Measurements from ENCODE around the gene ADAM11. TPM values are rescaled to one million over a fixed set of nuclear protein-coding genes. Genes with fewer than 3 reads are reported as not detected.
A peak's percentile ranks its signal among the peaks of the same experiment; 100 is the strongest.

ADAM11 gene
- total RNA-seq, 1 donor from 2014 or later: 0.41 TPM

DNA sequence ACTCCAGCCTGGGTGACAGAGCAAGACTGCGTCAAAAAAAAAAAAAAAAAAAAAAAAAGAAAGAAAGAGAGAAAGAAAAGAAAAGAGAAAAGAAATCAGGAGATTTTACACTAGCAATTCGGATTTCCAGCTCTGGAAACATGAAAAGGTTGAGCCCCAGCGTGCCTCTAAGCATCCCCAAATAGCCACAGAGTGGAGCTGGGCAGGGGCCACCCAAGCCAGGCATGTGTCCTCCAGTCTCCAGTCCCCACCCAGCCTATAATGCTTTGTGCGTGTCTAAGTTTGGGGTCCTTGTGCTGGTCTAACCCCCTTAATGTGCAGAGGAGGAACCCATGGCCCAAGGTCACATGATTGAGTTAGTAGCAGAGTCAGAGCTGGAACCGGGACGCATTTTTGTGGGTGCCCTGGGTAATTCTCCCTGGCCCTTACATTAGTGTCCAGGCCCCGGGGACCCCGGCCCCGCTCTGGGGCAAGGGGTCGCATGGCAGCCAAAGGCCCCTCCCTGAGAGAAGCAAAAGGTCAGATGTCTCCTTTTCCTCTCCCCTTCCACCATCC is 19.9 kb downstream of the ADAM11 start:
- Histone ChIP-seq H3K4me1 (peaks cover 44% of the 10 kb centered on the region), H3K27me3 (ENCODE audit: low read depth) (peaks cover 23% of the 10 kb centered on the region), H3K27ac (no peak overlapping the region), H3K4me3 (peak overlapping the region; percentile 48), H3K36me3 (no peaks in the 10 kb centered on the region), H3K9me3 (no peaks in the 10 kb centered on the region)
- ATAC-seq (no peak), DNase-seq (no peak)
- intact Hi-C loops (cut with DNase I): loop anchor here (5.0 kb wide), 1 partner anchor 89 kb away; no protein-coding TSS in a partner anchor
- TF ChIP-seq, protein P1, sequence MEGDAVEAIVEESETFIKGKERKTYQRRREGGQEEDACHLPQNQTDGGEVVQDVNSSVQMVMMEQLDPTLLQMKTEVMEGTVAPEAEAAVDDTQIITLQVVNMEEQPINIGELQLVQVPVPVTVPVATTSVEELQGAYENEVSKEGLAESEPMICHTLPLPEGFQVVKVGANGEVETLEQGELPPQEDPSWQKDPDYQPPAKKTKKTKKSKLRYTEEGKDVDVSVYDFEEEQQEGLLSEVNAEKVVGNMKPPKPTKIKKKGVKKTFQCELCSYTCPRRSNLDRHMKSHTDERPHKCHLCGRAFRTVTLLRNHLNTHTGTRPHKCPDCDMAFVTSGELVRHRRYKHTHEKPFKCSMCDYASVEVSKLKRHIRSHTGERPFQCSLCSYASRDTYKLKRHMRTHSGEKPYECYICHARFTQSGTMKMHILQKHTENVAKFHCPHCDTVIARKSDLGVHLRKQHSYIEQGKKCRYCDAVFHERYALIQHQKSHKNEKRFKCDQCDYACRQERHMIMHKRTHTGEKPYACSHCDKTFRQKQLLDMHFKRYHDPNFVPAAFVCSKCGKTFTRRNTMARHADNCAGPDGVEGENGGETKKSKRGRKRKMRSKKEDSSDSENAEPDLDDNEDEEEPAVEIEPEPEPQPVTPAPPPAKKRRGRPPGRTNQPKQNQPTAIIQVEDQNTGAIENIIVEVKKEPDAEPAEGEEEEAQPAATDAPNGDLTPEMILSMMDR (IDR thresholded peaks at IDR 0.05): no peak

DNA sequence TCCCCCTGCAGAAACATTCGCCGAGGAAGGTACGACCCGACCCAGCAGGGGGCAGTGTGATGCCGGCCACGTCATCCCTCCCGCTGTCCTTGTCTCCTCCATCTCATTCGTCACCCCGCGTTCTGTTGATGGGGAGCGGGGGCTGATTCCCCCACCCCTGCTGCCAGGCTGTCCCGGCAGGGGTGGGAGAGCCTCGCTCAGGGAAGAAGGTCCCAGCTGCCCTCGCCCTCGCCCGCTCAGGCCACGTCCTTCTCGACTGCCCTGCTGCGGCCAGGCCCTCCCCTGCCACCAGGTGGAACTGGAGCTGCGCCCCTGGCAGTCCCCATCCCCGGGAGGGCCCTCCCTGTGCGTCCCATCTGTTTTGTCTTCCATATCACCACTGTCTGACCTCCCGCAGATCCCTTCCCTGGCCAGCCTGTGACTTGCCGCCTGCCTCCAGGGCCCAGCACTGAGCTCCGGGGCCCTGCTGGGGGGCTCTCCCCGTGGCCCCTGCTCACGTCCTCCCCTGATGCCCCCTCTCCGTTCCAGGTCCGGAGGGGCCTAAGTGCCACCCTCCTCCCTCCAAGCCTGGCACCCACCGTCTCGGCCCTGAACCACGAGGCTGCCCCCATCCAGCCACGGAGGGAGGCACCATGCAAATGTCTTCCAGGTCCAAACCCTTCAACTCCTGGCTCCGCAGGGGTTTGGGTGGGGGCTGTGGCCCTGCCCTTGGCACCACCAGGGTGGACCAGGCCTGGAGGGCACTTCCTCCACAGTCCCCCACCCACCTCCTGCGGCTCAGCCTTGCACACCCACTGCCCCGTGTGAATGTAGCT is 20.6 kb downstream of the ADAM11 start:
- no peaks in the 10 kb centered on the region for H3K9me3 ChIP-seq
- H3K4me1 ChIP-seq: peaks cover 44% of the 10 kb centered on the region
- DNase-seq: peak; percentile 84
- H3K36me3 ChIP-seq: no peaks in the 10 kb centered on the region
- peak; percentile 35 to 46 for ATAC-seq
- intact Hi-C loops (cut with DNase I): loop anchor here (5.0 kb wide), 2 partner anchors 78 to 88 kb away; no protein-coding TSS in a partner anchor
- H3K27me3 ChIP-seq (ENCODE audit: low read depth): peaks cover 17% of the 10 kb centered on the region
- peak overlapping the region; percentile 48 for H3K4me3 ChIP-seq
- peak overlapping the region; percentile 36 for H3K27ac ChIP-seq
- TF ChIP-seq, protein P1 (IDR thresholded peaks at IDR 0.05): peak; percentile 89

DNA sequence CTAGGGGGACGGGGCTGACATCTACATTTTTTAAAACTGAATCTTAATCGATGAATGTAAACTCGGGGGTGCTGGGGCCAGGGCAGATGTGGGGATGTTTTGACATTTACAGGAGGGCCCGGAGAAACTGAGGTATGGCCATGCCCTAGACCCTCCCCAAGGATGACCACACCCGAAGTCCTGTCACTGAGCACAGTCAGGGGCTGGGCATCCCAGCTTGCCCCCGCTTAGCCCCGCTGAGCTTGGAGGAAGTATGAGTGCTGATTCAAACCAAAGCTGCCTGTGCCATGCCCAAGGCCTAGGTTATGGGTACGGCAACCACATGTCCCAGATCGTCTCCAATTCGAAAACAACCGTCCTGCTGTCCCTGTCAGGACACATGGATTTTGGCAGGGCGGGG is 21.4 kb downstream of the ADAM11 start:
- Histone ChIP-seq H3K27me3 (ENCODE audit: low read depth) (peaks cover 15% of the 10 kb centered on the region), H3K27ac (no peak overlapping the region), H3K4me3 (no peak overlapping the region), H3K9me3 (no peaks in the 10 kb centered on the region), H3K36me3 (no peaks in the 10 kb centered on the region), H3K4me1 (peaks cover 38% of the 10 kb centered on the region)
- DNase-seq (no peak), ATAC-seq (no peak)
- TF ChIP-seq, protein P1 (IDR thresholded peaks at IDR 0.05): no peak
- intact Hi-C loops (cut with DNase I): loop anchor here (5.0 kb wide), 1 partner anchor 77 kb away; no protein-coding TSS in a partner anchor

DNA sequence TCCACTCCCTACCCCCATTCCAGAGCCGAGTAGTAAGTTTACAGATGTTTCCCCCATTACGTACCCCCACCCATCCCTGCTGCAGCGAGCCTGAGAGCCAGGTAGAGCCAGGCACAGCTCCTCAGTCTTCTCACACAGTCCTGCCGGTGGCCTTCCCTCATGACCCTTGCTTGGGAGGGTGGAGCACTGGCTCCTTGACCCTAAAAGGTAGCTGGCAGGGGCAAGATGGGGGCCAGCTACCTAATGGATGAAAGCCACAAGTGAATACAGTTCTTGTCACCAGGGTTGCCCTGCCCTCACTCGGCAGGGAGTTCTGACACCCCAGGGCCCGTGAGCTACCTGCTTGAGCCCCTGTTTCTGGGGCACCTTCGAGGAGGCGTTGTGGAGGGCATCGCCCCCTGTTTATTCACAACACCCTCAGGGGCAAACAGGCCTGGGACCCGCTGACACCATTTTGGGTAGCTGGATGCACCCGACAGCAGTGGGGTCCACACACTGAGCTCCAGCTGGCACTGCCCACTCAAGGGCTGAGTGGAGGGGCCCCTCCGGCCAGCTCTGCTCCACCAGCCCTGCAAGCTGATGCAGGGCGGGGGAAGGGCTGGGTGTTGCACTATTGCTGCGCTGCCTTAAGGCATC is 22.2 kb downstream of the ADAM11 start:
- intact Hi-C loops (cut with DNase I): loop anchor here (5.0 kb wide), 1 partner anchor 76 kb away; no protein-coding TSS in a partner anchor
- H3K9me3 ChIP-seq: no peaks in the 10 kb centered on the region
- no peaks in the 10 kb centered on the region for H3K36me3 ChIP-seq
- no peak overlapping the region for H3K4me3 ChIP-seq
- TF ChIP-seq, protein P1 (IDR thresholded peaks at IDR 0.05): no peak
- peaks cover 15% of the 10 kb centered on the region for H3K27me3 ChIP-seq (ENCODE audit: low read depth)
- peaks cover 34% of the 10 kb centered on the region for H3K4me1 ChIP-seq
- peak overlapping the region; percentile 64 for H3K27ac ChIP-seq
- ATAC-seq (no peak), DNase-seq (no peak)

DNA sequence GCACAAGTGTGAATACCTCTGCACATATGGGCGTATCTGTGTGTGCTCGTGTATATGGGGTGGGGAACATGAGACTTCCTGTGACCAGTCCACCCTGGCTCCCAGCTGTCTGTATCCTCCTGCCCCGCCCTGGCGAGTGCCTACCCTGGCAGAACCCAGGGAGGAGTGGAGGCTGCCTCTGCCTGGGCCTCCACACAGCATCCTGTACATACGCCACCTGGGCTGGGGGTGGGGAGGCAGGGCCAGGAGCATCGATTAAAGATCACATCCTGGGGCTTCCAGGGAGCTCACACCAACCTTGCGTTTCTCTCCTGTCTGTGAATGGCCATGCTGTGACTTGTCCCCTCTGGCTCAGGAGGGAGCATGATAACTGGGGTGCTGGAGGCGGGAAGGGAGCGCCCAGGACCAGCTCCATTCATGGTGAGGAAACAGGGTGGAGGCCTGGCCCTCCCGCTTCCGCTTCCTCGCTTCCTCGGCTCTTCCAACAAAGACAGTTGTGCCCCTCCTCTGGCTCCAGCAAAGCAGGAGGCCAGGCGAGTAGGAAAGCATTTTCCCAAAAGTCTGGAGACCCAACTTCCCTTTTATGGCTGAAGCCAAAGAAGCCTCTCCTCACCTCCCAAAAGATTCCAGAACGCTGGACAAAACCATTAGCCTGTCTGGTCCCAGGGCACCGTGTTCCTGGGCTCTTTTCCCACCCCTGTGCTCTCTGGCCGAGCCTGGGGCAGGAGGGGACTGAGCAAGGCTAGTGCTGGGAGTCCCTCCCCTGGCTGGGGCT is 22.9 kb downstream of the ADAM11 start:
- H3K36me3 ChIP-seq: no peaks in the 10 kb centered on the region
- peaks cover 13% of the 10 kb centered on the region for H3K27me3 ChIP-seq (ENCODE audit: low read depth)
- peak in 1 of 2 donors; percentile 17 for ATAC-seq
- H3K4me1 ChIP-seq: peaks cover 35% of the 10 kb centered on the region
- H3K4me3 ChIP-seq: no peak overlapping the region
- no peaks in the 10 kb centered on the region for H3K9me3 ChIP-seq
- H3K27ac ChIP-seq: peak overlapping the region; percentile 64
- TF ChIP-seq, protein P1 (IDR thresholded peaks at IDR 0.05): no peak
- intact Hi-C loops (cut with DNase I): loop anchor here (5.0 kb wide), 1 partner anchor 76 kb away; no protein-coding TSS in a partner anchor
- no peak for DNase-seq

Data from lower lobe of right lung (tissue), 2 donors.